IPS-11a (cell line): ENCODE data around the gene SLIT3.

Source experiments
- H3K4me3 ChIP-seq: one replicate; pipeline ENCODE4 v1.5.1; 2013; ENCODE audit warnings: low read depth, low read length, control low read depth

SLIT3 gene

DNA sequence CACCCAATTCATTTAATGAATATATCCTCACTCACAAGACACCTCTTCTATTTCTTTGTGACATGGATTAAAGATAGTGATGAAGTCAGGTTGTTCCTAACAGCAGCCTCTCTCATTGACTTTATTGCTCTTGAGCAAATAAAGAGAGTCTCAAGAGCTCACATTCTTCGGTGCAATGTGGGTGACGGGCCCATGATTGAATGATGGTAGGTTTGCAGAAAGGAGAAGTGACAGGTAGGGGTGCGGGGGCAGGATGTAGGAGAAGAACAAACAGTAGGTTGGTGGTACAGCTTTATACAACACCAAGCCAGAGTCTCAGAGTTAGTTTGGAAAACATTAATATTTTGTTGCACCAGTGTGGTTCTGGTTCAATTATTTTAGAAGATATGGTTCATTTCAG lies 122.2 kb downstream of the SLIT3 start:
- no peak overlapping the region for H3K4me3 ChIP-seq

DNA sequence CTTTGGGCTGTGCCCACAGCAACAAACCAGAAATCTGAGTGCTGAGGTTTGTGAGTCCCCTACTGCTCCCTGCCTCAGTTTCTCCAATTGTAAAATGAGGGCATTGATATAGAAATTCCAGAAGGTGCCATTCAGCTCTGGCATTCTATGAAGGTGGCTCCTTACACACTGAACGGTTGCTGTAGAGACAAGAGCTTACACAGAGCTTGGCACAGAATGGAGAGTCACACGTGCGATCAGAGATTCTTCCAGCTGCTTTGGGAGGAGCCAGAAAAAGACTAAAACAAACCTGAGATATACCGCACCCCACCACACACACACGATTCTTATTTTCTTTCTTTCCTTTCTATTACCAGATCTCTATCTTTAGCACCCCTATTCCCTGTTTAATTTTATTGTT lies 122.7 kb downstream of the SLIT3 start:
- H3K4me3 ChIP-seq: no peak overlapping the region

DNA sequence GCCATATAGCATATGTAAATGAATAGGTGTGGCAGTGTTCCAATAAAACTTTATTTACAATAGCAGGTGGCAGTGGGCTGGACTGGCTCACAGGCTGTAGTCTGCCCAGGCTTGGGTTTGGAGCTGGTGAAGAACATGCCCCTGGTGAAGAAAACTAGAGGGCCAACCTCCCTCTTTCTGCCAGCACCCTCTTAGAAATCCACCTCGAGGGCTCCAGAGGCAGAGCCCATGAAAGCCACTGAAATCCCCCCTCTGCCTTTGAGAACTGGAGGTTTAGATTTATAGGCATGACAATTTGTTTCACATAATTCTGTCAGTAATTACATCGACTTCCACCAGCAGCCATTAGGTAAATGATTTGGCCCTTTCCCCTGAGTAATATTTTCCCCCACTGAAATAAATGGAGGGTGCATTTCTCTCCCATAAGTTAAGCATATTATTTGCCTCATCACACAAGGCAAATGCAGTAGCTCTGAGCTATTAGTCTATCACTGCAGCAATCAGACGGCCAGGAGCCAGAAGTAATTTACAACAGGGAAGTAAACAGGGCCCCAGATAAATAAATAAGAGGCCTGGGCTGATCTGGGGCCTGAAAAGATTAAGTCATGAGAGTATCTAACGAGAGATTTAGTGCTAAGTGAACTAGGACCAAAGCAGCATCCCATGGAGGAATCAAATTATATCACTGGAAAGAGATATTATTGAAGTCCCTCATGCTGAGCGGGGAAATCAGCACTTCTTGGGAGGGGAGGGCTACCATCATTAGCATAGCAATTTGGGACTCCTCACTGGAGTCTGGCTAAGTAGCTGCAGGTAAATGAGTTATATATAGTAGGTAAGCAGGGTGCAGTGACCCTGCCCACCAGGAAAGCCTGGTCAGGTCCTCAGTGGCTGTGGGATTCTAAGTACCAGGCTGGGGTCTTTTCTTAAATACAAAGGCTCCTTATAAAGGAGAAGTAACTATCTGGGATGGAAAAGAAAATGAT lies 123.9 kb downstream of the SLIT3 start:
- no peak overlapping the region for H3K4me3 ChIP-seq

DNA sequence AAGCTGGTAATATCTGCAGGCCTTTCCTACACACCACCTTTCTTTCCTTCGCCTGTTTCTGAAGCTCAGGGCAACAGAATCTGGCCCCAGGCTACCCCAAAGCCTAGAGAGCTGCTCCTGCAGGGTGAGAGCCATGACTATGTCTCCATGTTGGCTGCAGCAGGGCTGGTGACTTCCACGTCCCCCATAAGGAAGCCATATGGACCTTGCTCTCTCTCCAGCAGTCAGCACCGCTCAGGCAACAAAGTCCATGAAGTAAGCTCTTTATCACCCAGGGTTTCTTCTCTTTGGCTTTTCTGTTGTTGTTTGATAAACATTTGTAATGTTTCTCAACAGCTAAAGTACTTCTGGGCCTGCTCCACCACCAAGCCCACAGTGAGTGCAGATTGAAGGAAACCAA lies 125.2 kb downstream of the SLIT3 start:
- no peak overlapping the region for H3K4me3 ChIP-seq

- H3K4me3 ChIP-seq: no peak overlapping the region
Observed at GRCh38 chr5:169174923-169175322, 126.0 kb downstream of the SLIT3 start.

- H3K4me3 ChIP-seq: no peak overlapping the region
Observed at GRCh38 chr5:169173372-169173771, 127.6 kb downstream of the SLIT3 start.

DNA sequence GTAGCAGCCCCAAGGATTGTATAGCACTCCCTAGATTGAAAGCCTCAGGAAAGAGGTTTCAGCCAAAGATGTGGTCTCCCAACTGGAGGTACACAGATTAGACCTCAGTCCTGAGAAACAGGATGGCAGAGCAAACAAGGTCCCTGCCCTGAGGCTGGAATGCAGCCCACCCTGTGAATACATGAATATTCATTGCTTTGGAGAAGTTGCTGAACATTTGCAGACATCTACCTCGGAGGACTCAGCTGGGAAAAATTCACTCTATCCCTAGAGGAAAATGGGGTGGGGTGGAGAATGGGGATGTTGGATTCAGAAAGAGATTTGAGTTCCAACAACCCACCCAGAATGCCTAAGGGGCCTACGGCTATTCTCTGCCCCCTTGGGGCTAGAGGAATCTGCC lies 129.4 kb downstream of the SLIT3 start:
- H3K4me3 ChIP-seq: no peak overlapping the region

- H3K4me3 ChIP-seq: no peak overlapping the region
Observed at GRCh38 chr5:169169783-169170182, 131.2 kb downstream of the SLIT3 start.

- H3K4me3 ChIP-seq: no peak overlapping the region
Observed at GRCh38 chr5:169168280-169168679, 132.7 kb downstream of the SLIT3 start.

GRCh38 chr5:169166078-169166477 lies 134.9 kb downstream of the SLIT3 start:
- no peak overlapping the region for H3K4me3 ChIP-seq

DNA sequence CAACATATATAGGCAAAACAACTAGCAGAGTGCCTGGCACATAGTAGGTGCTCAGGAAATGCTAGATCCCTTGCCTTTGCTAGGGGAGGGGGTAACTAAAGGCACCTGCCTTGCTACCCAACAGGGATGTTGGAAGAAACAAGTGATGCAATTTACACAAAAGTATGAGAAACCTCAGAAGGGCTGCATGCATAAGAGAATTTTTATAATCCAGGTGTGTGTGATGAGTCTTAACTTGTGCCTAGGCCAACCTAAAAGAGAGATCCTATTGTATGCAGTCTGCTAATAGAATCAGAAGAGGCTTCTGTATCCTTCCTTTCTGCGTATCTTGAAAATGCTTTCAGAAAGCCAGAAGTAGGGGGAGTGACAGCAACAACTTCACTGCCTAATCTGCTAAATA lies 135.9 kb downstream of the SLIT3 start:
- H3K4me3 ChIP-seq: no peak overlapping the region

DNA sequence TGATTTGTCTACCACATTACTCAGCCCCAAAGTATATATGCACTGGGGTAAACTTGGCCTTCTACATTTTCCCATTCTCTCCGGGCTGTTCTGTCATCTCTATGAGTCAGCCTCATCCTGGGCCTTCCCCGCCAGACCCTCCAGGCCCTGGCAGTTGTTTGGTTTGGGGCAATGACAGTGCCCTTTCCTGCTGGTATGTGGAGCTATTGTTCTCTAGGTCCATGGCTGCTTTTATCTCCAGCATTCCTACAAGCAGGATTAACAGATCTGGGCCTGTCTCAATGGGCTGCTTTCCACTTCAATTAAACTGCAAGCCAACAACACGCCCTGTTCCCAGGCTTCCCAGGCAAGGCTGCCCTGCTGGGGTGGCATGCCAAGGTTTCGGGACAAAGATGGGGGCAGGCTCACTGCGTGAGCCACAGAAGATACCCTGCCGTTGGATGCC lies 136.4 kb downstream of the SLIT3 start:
- H3K4me3 ChIP-seq: no peak overlapping the region

- H3K4me3 ChIP-seq: no peak overlapping the region
Observed at GRCh38 chr5:169162407-169162806, 138.5 kb downstream of the SLIT3 start.

DNA sequence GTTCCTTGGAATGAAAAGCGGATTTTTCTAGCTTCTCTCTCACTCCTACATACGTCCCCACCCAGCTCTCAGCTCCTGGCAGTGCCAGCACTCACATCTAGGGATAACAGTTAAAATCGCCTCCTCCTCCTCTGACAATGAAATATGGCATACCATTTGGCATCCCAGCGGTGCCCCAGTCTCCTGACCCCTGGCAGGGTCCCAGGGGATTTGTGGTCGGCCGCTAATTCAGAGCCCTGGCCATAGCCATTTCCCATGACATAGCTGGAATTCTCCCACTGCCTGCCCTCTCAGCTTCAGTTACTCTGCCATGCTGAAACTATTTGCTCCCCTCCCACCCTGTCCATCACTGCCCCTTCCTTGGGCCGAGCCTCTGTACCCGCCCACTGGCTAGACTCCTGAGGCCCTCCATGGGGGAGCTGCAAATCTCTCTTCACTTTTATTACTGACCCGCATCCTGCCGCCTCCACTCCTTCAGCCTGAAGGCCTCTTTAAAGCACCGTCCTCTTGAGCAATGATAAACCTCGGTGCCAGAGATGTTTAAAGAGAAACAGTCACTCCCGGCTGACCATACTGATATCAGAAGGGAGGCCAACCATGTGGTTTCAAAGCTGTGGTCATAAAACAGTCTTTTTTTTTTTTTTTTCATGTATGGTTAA lies 139.8 kb downstream of the SLIT3 start:
- no peak overlapping the region for H3K4me3 ChIP-seq

GRCh38 chr5:169160405-169160901 lies 140.5 kb downstream of the SLIT3 start:
- H3K4me3 ChIP-seq: no peak overlapping the region

DNA sequence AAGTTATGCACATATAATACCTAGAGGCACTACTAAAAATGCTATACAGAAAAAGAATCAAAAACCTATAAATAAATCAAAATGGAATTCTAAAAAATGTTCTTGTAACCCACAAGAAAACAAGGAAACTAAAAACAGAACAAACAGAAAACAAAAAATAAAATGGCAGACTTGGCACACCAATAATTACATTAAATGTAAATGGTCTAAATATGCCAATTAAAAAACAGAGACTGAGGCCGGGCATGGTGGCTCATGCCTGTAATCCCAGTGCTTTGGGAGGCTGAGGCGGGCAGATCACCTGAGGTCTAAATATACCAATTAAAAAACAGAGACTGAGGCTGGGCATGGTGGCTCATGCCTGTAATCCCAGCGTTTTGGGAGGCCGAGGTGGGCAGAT lies 142.2 kb downstream of the SLIT3 start:
- no peak overlapping the region for H3K4me3 ChIP-seq

DNA sequence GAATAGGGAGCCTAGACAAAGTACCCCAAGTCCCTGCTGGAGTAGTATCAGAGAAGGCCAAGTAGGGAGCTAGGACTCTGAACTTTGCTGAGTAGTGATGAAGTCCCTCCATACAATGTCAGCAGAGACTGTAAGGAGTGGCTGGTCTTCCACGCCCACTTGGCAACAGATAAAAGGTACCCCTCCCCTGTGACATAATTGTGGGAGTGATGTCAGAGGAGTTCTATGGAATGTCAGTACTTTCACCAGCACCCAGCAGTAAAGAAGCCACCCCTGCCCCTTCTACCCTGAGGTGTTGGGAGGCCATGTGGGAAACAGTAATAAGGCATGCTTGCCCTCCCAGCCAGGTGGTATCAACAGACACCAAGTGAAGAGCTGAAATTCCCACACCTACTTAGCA lies 143.9 kb downstream of the SLIT3 start:
- no peak overlapping the region for H3K4me3 ChIP-seq

- H3K4me3 ChIP-seq: no peak overlapping the region
Observed at GRCh38 chr5:169154679-169155078, 146.3 kb downstream of the SLIT3 start.

- H3K4me3 ChIP-seq: no peak overlapping the region
Observed at GRCh38 chr5:169153405-169153804, 147.5 kb downstream of the SLIT3 start.

GRCh38 chr5:169152946-169153345 lies 148.0 kb downstream of the SLIT3 start:
- H3K4me3 ChIP-seq: no peak overlapping the region

- H3K4me3 ChIP-seq: no peak overlapping the region
Observed at GRCh38 chr5:169152453-169152852, 148.5 kb downstream of the SLIT3 start.
